GM23338 (cell line): Measurements from ENCODE around the gene CHST13. TPM values are rescaled to one million over a fixed set of nuclear protein-coding genes. Genes with fewer than 3 reads are reported as not detected.

Source experiments
- ATAC-seq: fragments of 200-7000 bp; cut with Tn5 transposase; 3 replicates; pipeline ENCODE4 v1.9.1; 2020
- DNase-seq: peaks from one replicate; pipeline ENCODE4 v3.0.0-alpha.2; 2015; ENCODE audit warnings: low spot score
- H2AFZ ChIP-seq: fragments of 200-600 bp; sonication (generic); 2 replicates; pipeline ENCODE4 v1.8.0; 2016; ENCODE audit warnings: antibody characterized with exemption, mild to moderate bottlenecking, moderate library complexity
- H3F3A ChIP-seq: fragments of 200-600 bp; sonication (generic); replicated peaks from 2 replicates; pipeline ENCODE4 v1.8.0; 2017; ENCODE audit warnings: antibody characterized with exemption, mixed run types, low read depth
- H3K27ac ChIP-seq: fragments of 200-600 bp; sonication (generic); 2 replicates; pipeline ENCODE4 v1.6.1; 2016; ENCODE audit warnings: low read depth
- H3K27me3 ChIP-seq: fragments of 200-600 bp; sonication (generic); 2 replicates; pipeline ENCODE4 v1.8.0; 2016; ENCODE audit warnings: mild to moderate bottlenecking, mixed run types, moderate library complexity; ENCODE audit not compliant: insufficient read depth
- H3K36me3 ChIP-seq: fragments of 200-600 bp; sonication (generic); 2 replicates; pipeline ENCODE4 v1.8.0; 2016; ENCODE audit warnings: mild to moderate bottlenecking; ENCODE audit not compliant: insufficient read depth
- H3K4me1 ChIP-seq: fragments of 200-600 bp; sonication (generic); 2 replicates; pipeline ENCODE4 v1.8.0; 2016; ENCODE audit warnings: mild to moderate bottlenecking, moderate library complexity; ENCODE audit not compliant: insufficient read depth
- H3K4me2 ChIP-seq: fragments of 200-600 bp; sonication (generic); 2 replicates; pipeline ENCODE4 v1.7.1; 2017; ENCODE audit warnings: mixed run types
- H3K4me3 ChIP-seq: fragments of 200-600 bp; sonication (generic); 2 replicates; pipeline ENCODE4 v1.6.1; 2016; ENCODE audit warnings: mixed run types
- H3K79me2 ChIP-seq: fragments of 200-600 bp; sonication (generic); replicated peaks from 2 replicates; pipeline ENCODE4 v1.8.0; 2017; ENCODE audit warnings: mild to moderate bottlenecking; ENCODE audit not compliant: insufficient read depth
- H3K9me2 ChIP-seq: fragments of 200-600 bp; sonication (generic); 2 replicates; pipeline ENCODE4 v1.8.0; 2017; ENCODE audit not compliant: insufficient read depth
- H4K20me1 ChIP-seq: fragments of 200-600 bp; sonication (generic); replicated peaks from 2 replicates; pipeline ENCODE4 v1.8.0; 2017; ENCODE audit warnings: mild to moderate bottlenecking; ENCODE audit not compliant: insufficient read depth
- H3K27ac Mint-ChIP-seq: 2 replicates; pipeline ENCODE4 v1.8.0; 2020; ENCODE audit warnings: inconsistent platforms, mild to moderate bottlenecking, moderate library complexity, mixed read lengths
- H3K27me3 Mint-ChIP-seq: 3 replicates; pipeline ENCODE4 v1.8.0; 2022; ENCODE audit warnings: low read depth, mild to moderate bottlenecking, moderate library complexity, mixed read lengths, inconsistent platforms; ENCODE audit not compliant: insufficient read depth, poor library complexity
- H3K36me3 Mint-ChIP-seq: 3 replicates; pipeline ENCODE4 v1.8.0; 2021; ENCODE audit warnings: low read depth, mild to moderate bottlenecking, inconsistent platforms, moderate library complexity, mixed read lengths
- H3K4me1 Mint-ChIP-seq: 3 replicates; pipeline ENCODE4 v1.8.0; 2020; ENCODE audit warnings: mild to moderate bottlenecking, inconsistent platforms, mixed read lengths
- H3K4me3 Mint-ChIP-seq: 3 replicates; pipeline ENCODE4 v1.8.0; 2021; ENCODE audit warnings: moderate library complexity, mild to moderate bottlenecking, inconsistent platforms, mixed read lengths
- H3K9me3 Mint-ChIP-seq: 3 replicates; pipeline ENCODE4 v1.8.0; 2020; ENCODE audit warnings: moderate library complexity, mild to moderate bottlenecking, inconsistent platforms, mixed read lengths
- CREB1 ChIP-seq: fragments of 250-450 bp; sonication (Bioruptor Pico); IDR thresholded peaks from 2 replicates; pipeline ENCODE4 v1.5.0; 2020; ENCODE audit warnings: low read depth, mild to moderate bottlenecking, moderate library complexity
- CTCF ChIP-seq, 2 experiments: fragments of 200-600 bp in 1 of 2; sonication (generic) in 1 of 2; conservative IDR thresholded peaks; 2 replicates each; pipeline versions ENCODE4 v1.5.1 to v1.6.1; 2016 to 2017; ENCODE audit warnings: antibody characterized with exemption in 2 of 2, low read depth in 2 of 2, mild to moderate bottlenecking in 2 of 2, moderate library complexity in 1 of 2
- EZH2 ChIP-seq: fragments of 200-600 bp; sonication (generic); IDR thresholded peaks from one replicate; pipeline ENCODE4 v1.8.0; 2017; ENCODE audit warnings: antibody characterized with exemption, mild to moderate bottlenecking, low read depth; ENCODE audit not compliant: unreplicated experiment
- EZH2phosphoT487 ChIP-seq: fragments of 200-600 bp; sonication (generic); IDR thresholded peaks from one replicate; pipeline ENCODE4 v1.8.1; 2018; ENCODE audit warnings: antibody characterized with exemption; ENCODE audit not compliant: unreplicated experiment
- NANOG ChIP-seq: IDR thresholded peaks from 2 replicates; pipeline ENCODE4 v1.6.1; 2016; ENCODE audit warnings: antibody characterized with exemption, borderline replicate concordance
- POLR2AphosphoS5 ChIP-seq: IDR thresholded peaks from 2 replicates; pipeline ENCODE4 v1.6.1; 2016; ENCODE audit warnings: antibody characterized with exemption, low read depth
- STAT1 ChIP-seq: IDR thresholded peaks from one replicate; pipeline ENCODE4 v1.6.1; 2016; ENCODE audit warnings: antibody characterized with exemption; ENCODE audit not compliant: unreplicated experiment
- ZNF114 ChIP-seq: fragments of 250-450 bp; sonication (Bioruptor Pico); IDR thresholded peaks from 2 replicates; pipeline ENCODE4 v1.5.0; 2020; ENCODE audit warnings: mild to moderate bottlenecking, moderate library complexity
- ZNF331 ChIP-seq: fragments of 250-450 bp; sonication (Bioruptor Pico); IDR thresholded peaks from 2 replicates; pipeline ENCODE4 v1.5.0; 2020; ENCODE audit warnings: low read depth, mild to moderate bottlenecking, moderate library complexity
- polyA plus RNA-seq: library from polyadenylated mRNA; unstranded; fragments of >200 nt; fragmentation: Nextera tagmentation; extraction: Ambion mirVana; gene quantifications from 2 replicates; pipeline ENCODE4 v1.2.1, GENCODE V29; 2016
- total RNA-seq: library from RNA; depleted of rRNA; stranded (reverse); fragments of >200 nt; shearing (Covaris generic); gene quantifications from 2 replicates; pipeline ENCODE4 v1.2.3, GENCODE V29; 2014
- TF ChIP-seq, protein P1 (sequence below): IDR thresholded peaks from 2 replicates; pipeline ENCODE4 v1.6.1; 2016; ENCODE audit warnings: antibody characterized with exemption

The CHST13 gene
- total and polyA plus RNA-seq, 2 experiments from 2014 or later: 3.7 to 8.4 TPM

GRCh38 chr3:126537730-126538281 lies 13.9 kb downstream of the CHST13 start:
- Histone ChIP-seq H3K4me3 (no peak overlapping the region), H3K27ac (no peak overlapping the region), H3K4me2 (no peak overlapping the region), H3K36me3 (no peaks in the 10 kb centered on the region), H2AFZ (no peak overlapping the region), H3K27me3 (peaks cover 11% of the 10 kb centered on the region; the same call in 1 of the 2 replicates), H3F3A (0 out of 2 replicates have a peak, but pooled peaks cover 5% of the 10 kb centered on the region), H4K20me1 (no peaks in the 10 kb centered on the region), H3K79me2 (no peaks in the 10 kb centered on the region), H3K4me1 (no peaks in the 10 kb centered on the region), H3K9me2 (no peaks in the 10 kb centered on the region)
- peaks cover 3% of the 10 kb centered on the region; the same call in 1 of the 3 replicates for H3K36me3 Mint-ChIP-seq
- no peaks in the 10 kb centered on the region; the same call in 2 of the 3 replicates for H3K4me1 Mint-ChIP-seq
- H3K9me3 Mint-ChIP-seq: no peaks in the 10 kb centered on the region
- 0 out of 4 replicates have a peak, but pooled peaks of 1 of the 2 experiments have one; percentile 5 for TF ChIP-seq CTCF (conservative IDR thresholded peaks at IDR 0.05; ENCODE audit: low read depth in 2 of 2)
- no peak for TF ChIP-seq EZH2phosphoT487
- peaks cover 9% of the 10 kb centered on the region for H3K27me3 Mint-ChIP-seq
- H3K27ac Mint-ChIP-seq: no peak overlapping the region
- ATAC-seq (no peak), DNase-seq (no peak)
- no peak overlapping the region for H3K4me3 Mint-ChIP-seq

DNA sequence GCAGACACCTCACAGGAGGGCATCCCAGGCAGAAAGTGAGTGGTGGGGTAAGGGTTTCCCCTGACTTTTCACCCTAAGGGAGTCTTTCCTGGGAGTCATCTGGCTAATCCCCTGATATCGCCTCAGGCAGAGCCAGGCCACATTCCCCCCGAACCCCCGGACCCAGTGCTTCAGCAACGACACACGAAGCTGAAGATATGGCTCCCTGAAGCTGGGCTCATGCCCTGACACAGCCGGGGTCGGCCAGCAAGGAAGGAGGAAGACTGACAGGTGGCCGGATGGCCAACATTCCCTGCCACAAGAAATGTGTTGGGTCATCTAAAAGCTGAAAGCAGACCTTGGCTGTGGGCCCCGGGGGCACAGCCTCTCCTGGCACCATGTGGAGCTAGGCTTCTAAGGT lies 14.4 kb downstream of the CHST13 start:
- H3K36me3 Mint-ChIP-seq: peaks cover 3% of the 10 kb centered on the region; the same call in 1 of the 3 replicates
- peaks cover 11% of the 10 kb centered on the region; the same call in 1 of the 2 replicates for H3K27me3 ChIP-seq
- no peaks in the 10 kb centered on the region for H4K20me1 ChIP-seq
- H3K27ac Mint-ChIP-seq: no peak overlapping the region
- no peak for ATAC-seq
- no peak overlapping the region for H3K4me3 Mint-ChIP-seq
- H3K27me3 Mint-ChIP-seq: peaks cover 9% of the 10 kb centered on the region
- no peak overlapping the region for H3K27ac ChIP-seq
- no peaks in the 10 kb centered on the region for H3K79me2 ChIP-seq
- H3K9me2 ChIP-seq: no peaks in the 10 kb centered on the region
- H3K4me2 ChIP-seq: no peak overlapping the region
- no peaks in the 10 kb centered on the region for H3K4me1 ChIP-seq
- no peaks in the 10 kb centered on the region for H3K9me3 Mint-ChIP-seq
- no peak overlapping the region for H3K4me3 ChIP-seq
- 0 out of 2 replicates have a peak, but pooled peaks cover 5% of the 10 kb centered on the region for H3F3A ChIP-seq
- H3K36me3 ChIP-seq: no peaks in the 10 kb centered on the region
- no peak for DNase-seq
- H3K4me1 Mint-ChIP-seq: no peaks in the 10 kb centered on the region; the same call in 1 of the 3 replicates
- no peak overlapping the region for H2AFZ ChIP-seq
- TF ChIP-seq CTCF (conservative IDR thresholded peaks at IDR 0.05; ENCODE audit: low read depth in 2 of 2): no peak
- no peak for TF ChIP-seq ZNF331
- no peak for TF ChIP-seq ZNF114 (CRISPR knock-in tag)
- no peak for TF ChIP-seq POLR2AphosphoS5
- TF ChIP-seq NANOG: no peak
- TF ChIP-seq EZH2: no peak
- TF ChIP-seq, protein P1, sequence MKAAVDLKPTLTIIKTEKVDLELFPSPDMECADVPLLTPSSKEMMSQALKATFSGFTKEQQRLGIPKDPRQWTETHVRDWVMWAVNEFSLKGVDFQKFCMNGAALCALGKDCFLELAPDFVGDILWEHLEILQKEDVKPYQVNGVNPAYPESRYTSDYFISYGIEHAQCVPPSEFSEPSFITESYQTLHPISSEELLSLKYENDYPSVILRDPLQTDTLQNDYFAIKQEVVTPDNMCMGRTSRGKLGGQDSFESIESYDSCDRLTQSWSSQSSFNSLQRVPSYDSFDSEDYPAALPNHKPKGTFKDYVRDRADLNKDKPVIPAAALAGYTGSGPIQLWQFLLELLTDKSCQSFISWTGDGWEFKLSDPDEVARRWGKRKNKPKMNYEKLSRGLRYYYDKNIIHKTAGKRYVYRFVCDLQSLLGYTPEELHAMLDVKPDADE: no peak
- TF ChIP-seq STAT1: no peak
- TF ChIP-seq CREB1 (CRISPR knock-in tag): no peak
